GM19023 (cell line): ENCODE measurements around the gene MLLT10.
"Not testable (repeated sequence)": the region's sequence is repeated elsewhere in the genome, so short reads cannot be mapped to it uniquely, and the experiment has no call there.

Source experiments
- ATAC-seq: cut with Tn5 transposase; IDR thresholded peaks from one replicate; pipeline ENCODE4 v1.9.1; 2021; ENCODE audit warnings: mild to moderate bottlenecking, moderate library complexity; ENCODE audit not compliant: unreplicated experiment

Gene MLLT10

GRCh38 chr10:21628645-21629044 lies 94.6 kb downstream of the MLLT10 start:
- ATAC-seq = not testable (repeated sequence)

GRCh38 chr10:21634599-21635365 lies 100.8 kb downstream of the MLLT10 start:
- no peak for ATAC-seq

GRCh38 chr10:21637795-21638194 lies 103.8 kb downstream of the MLLT10 start:
- no peak for ATAC-seq

GRCh38 chr10:21638681-21639080 lies 104.6 kb downstream of the MLLT10 start:
- no peak for ATAC-seq

GRCh38 chr10:21648040-21648439 lies 114.0 kb downstream of the MLLT10 start:
- ATAC-seq = no peak

GRCh38 chr10:21649454-21649872 lies 115.4 kb downstream of the MLLT10 start:
- ATAC-seq = no peak

GRCh38 chr10:21650353-21650752 lies 116.3 kb downstream of the MLLT10 start:
- ATAC-seq = no peak

- ATAC-seq = no peak
Observed at GRCh38 chr10:21655236-21655635, 121.2 kb downstream of the MLLT10 start.

GRCh38 chr10:21655687-21656086 lies 121.7 kb downstream of the MLLT10 start:
- ATAC-seq = no peak

GRCh38 chr10:21661087-21661486 lies 127.1 kb downstream of the MLLT10 start:
- no peak for ATAC-seq

GRCh38 chr10:21661935-21662334 lies 127.9 kb downstream of the MLLT10 start:
- ATAC-seq = no peak

- no peak for ATAC-seq
Observed at GRCh38 chr10:21662635-21663034, 128.6 kb downstream of the MLLT10 start.

GRCh38 chr10:21668831-21669230 lies 134.8 kb downstream of the MLLT10 start:
- no peak for ATAC-seq

- ATAC-seq = no peak
Observed at GRCh38 chr10:21670391-21670790, 136.4 kb downstream of the MLLT10 start.

- ATAC-seq = no peak
Observed at GRCh38 chr10:21673668-21674067, 139.6 kb downstream of the MLLT10 start.

GRCh38 chr10:21675157-21675796 lies 141.2 kb downstream of the MLLT10 start:
- ATAC-seq = no peak

- ATAC-seq = no peak
Observed at GRCh38 chr10:21677551-21677950, 143.5 kb downstream of the MLLT10 start.

GRCh38 chr10:21681156-21681555 lies 147.1 kb downstream of the MLLT10 start:
- ATAC-seq = no peak

- ATAC-seq = no peak
Observed at GRCh38 chr10:21687266-21688008, 153.4 kb downstream of the MLLT10 start.

GRCh38 chr10:21688009-21688332 lies 153.9 kb downstream of the MLLT10 start:
- ATAC-seq = no peak

GRCh38 chr10:21688870-21689269 lies 154.8 kb downstream of the MLLT10 start:
- ATAC-seq = no peak

- no peak for ATAC-seq
Observed at GRCh38 chr10:21689881-21690280, 155.8 kb downstream of the MLLT10 start.
